ENCODE measurements around the gene NBEAL2.
A peak's percentile ranks its signal among the peaks of the same experiment; 100 is the strongest.

NBEAL2 gene

GRCh38 chr3:46938118-46938517 is 41.3 kb upstream of the NBEAL2 start:
- no peaks in the 10 kb centered on the region for H4K20me1 ChIP-seq (ENCODE audit: insufficient read depth, low read length)
- no peaks in the 10 kb centered on the region for H3F3A ChIP-seq (ENCODE audit: insufficient read depth, low read length)
- no peak overlapping the region for H2AFZ ChIP-seq (ENCODE audit: low read length)
- H3K27ac ChIP-seq (ENCODE audit: low read depth, low read length, poor library complexity, severe bottlenecking): peak overlapping the region; percentile 9
- H3K4me3 ChIP-seq (ENCODE audit: low read depth, low read length, poor library complexity, severe bottlenecking): no peak overlapping the region
- no peaks in the 10 kb centered on the region for H3K27me3 ChIP-seq (ENCODE audit: insufficient read depth, low read length)
- no peaks in the 10 kb centered on the region for H3K9me2 ChIP-seq (ENCODE audit: low read depth, low read length)
- H3K9me3 ChIP-seq (ENCODE audit: low read length): no peaks in the 10 kb centered on the region
- no peak overlapping the region for H3K4me2 ChIP-seq (ENCODE audit: low read length)
- H3K4me1 ChIP-seq (ENCODE audit: insufficient read depth, low read length, severe bottlenecking): peaks cover 42% of the 10 kb centered on the region
- H3K79me2 ChIP-seq (ENCODE audit: insufficient read depth, low read length): peaks cover 6% of the 10 kb centered on the region; the same call in 1 of the 2 replicates
- no peak for TF ChIP-seq EZH2 (IDR thresholded peaks at IDR 0.05; ENCODE audit: borderline replicate concordance, low read length)
- no peak for TF ChIP-seq CTCF (IDR thresholded peaks at IDR 0.05; ENCODE audit: low read length)
- H3K36me3 ChIP-seq (ENCODE audit: insufficient read depth, low read length): peaks cover 86% of the 10 kb centered on the region
- H3K9ac ChIP-seq (ENCODE audit: low read length): no peak overlapping the region

GRCh38 chr3:46939578-46940445 is 39.7 kb upstream of the NBEAL2 start:
- Histone ChIP-seq H3K9me2 (ENCODE audit: low read depth, low read length) (no peaks in the 10 kb centered on the region), H3K9ac (ENCODE audit: low read length) (no peak overlapping the region), H3K4me3 (ENCODE audit: low read depth, low read length, poor library complexity, severe bottlenecking) (no peak overlapping the region), H2AFZ (ENCODE audit: low read length) (no peak overlapping the region), H3K27ac (ENCODE audit: low read depth, low read length, poor library complexity, severe bottlenecking) (no peak overlapping the region), H3K27me3 (ENCODE audit: insufficient read depth, low read length) (no peaks in the 10 kb centered on the region), H3K4me1 (ENCODE audit: insufficient read depth, low read length, severe bottlenecking) (peaks cover 27% of the 10 kb centered on the region), H3K4me2 (ENCODE audit: low read length) (no peak overlapping the region), H3K9me3 (ENCODE audit: low read length) (no peaks in the 10 kb centered on the region), H3K36me3 (ENCODE audit: insufficient read depth, low read length) (peaks cover 76% of the 10 kb centered on the region), H3K79me2 (ENCODE audit: insufficient read depth, low read length) (peaks cover 21% of the 10 kb centered on the region), H4K20me1 (ENCODE audit: insufficient read depth, low read length) (no peaks in the 10 kb centered on the region), H3F3A (ENCODE audit: insufficient read depth, low read length) (no peaks in the 10 kb centered on the region)
- TF ChIP-seq CTCF (IDR thresholded peaks at IDR 0.05; ENCODE audit: low read length) (no peak), EZH2 (IDR thresholded peaks at IDR 0.05; ENCODE audit: borderline replicate concordance, low read length) (no peak)

GRCh38 chr3:46942076-46942475 is 37.4 kb upstream of the NBEAL2 start:
- H3K36me3 ChIP-seq (ENCODE audit: insufficient read depth, low read length): peaks cover 73% of the 10 kb centered on the region; the same call in 1 of the 2 replicates
- H3K9me3 ChIP-seq (ENCODE audit: low read length): no peaks in the 10 kb centered on the region
- no peak overlapping the region for H2AFZ ChIP-seq (ENCODE audit: low read length)
- H4K20me1 ChIP-seq (ENCODE audit: insufficient read depth, low read length): no peaks in the 10 kb centered on the region
- H3K4me1 ChIP-seq (ENCODE audit: insufficient read depth, low read length, severe bottlenecking): peaks cover 21% of the 10 kb centered on the region
- H3K27me3 ChIP-seq (ENCODE audit: insufficient read depth, low read length): no peaks in the 10 kb centered on the region
- H3K4me3 ChIP-seq (ENCODE audit: low read depth, low read length, poor library complexity, severe bottlenecking): no peak overlapping the region
- no peak overlapping the region for H3K4me2 ChIP-seq (ENCODE audit: low read length)
- TF ChIP-seq CTCF (IDR thresholded peaks at IDR 0.05; ENCODE audit: low read length) (no peak), EZH2 (IDR thresholded peaks at IDR 0.05; ENCODE audit: borderline replicate concordance, low read length) (no peak)
- no peak overlapping the region for H3K27ac ChIP-seq (ENCODE audit: low read depth, low read length, poor library complexity, severe bottlenecking)
- peaks cover 43% of the 10 kb centered on the region for H3K79me2 ChIP-seq (ENCODE audit: insufficient read depth, low read length)
- H3K9ac ChIP-seq (ENCODE audit: low read length): no peak overlapping the region
- no peaks in the 10 kb centered on the region for H3K9me2 ChIP-seq (ENCODE audit: low read depth, low read length)
- H3F3A ChIP-seq (ENCODE audit: insufficient read depth, low read length): no peaks in the 10 kb centered on the region
